Activated CD8-positive, alpha-beta memory T cell treated with anti-CD3 and anti-CD28 coated beads, Interleukin-2, amount 50 U/mL, for 24 hours (primary cell): ENCODE measurements around the gene EBNA1BP2.
"Not testable (repeated sequence)": the region's sequence is repeated elsewhere in the genome, so short reads cannot be mapped to it uniquely, and the experiment has no call there.

Source experiments
- DNase-seq: peaks from one replicate; pipeline ENCODE4 v3.0.0-alpha.2; 2020; ENCODE audit errors: extremely low read depth

Gene EBNA1BP2

GRCh38 chr1:43172527-43172972 is 460 bp upstream of the EBNA1BP2 start:
- peak; percentile 67 for DNase-seq

- no peak for DNase-seq
These were observed 696 bp downstream of the EBNA1BP2 start for GRCh38 chr1:43171312-43171875.

- DNase-seq = no peak
These were observed 6.3 kb downstream of the EBNA1BP2 start for GRCh38 chr1:43165765-43166164.

- no peak for DNase-seq
These were observed 6.9 kb downstream of the EBNA1BP2 start for GRCh38 chr1:43165162-43165561.

- no peak for DNase-seq
These were observed 16.1 kb downstream of the EBNA1BP2 start for GRCh38 chr1:43156026-43156425.

- DNase-seq = no peak
These were observed 18.6 kb downstream of the EBNA1BP2 start for GRCh38 chr1:43153443-43153842.

GRCh38 chr1:43152866-43153265 is 19.2 kb downstream of the EBNA1BP2 start:
- DNase-seq = no peak

- no peak for DNase-seq
These were observed 22.2 kb downstream of the EBNA1BP2 start for GRCh38 chr1:43149889-43150288.

GRCh38 chr1:43147625-43148327 is 24.3 kb downstream of the EBNA1BP2 start:
- DNase-seq = no peak

- no peak for DNase-seq
These were observed 27.9 kb downstream of the EBNA1BP2 start for GRCh38 chr1:43144237-43144636.

- DNase-seq = no peak
These were observed 28.6 kb downstream of the EBNA1BP2 start for GRCh38 chr1:43143441-43143888.

GRCh38 chr1:43140583-43140982 is 31.5 kb downstream of the EBNA1BP2 start:
- DNase-seq = no peak

- DNase-seq = no peak
These were observed 32.1 kb downstream of the EBNA1BP2 start for GRCh38 chr1:43140010-43140409.

GRCh38 chr1:43139295-43139694 is 32.8 kb downstream of the EBNA1BP2 start:
- not testable (repeated sequence) for DNase-seq

GRCh38 chr1:43137445-43138052 is 34.5 kb downstream of the EBNA1BP2 start:
- DNase-seq = no peak

- DNase-seq = no peak
These were observed 36.0 kb downstream of the EBNA1BP2 start for GRCh38 chr1:43135857-43136781.

- DNase-seq = no peak
These were observed 37.5 kb downstream of the EBNA1BP2 start for GRCh38 chr1:43134640-43135039.

GRCh38 chr1:43134068-43134467 is 38.0 kb downstream of the EBNA1BP2 start:
- no peak for DNase-seq

GRCh38 chr1:43129426-43129825 is 42.7 kb downstream of the EBNA1BP2 start:
- DNase-seq = no peak

- no peak for DNase-seq
These were observed 43.3 kb downstream of the EBNA1BP2 start for GRCh38 chr1:43128816-43129215.

- no peak for DNase-seq
These were observed 49.1 kb downstream of the EBNA1BP2 start for GRCh38 chr1:43123031-43123430.
